Brain microvascular endothelial cell (primary cell): ENCODE measurements around the gene KCNA2.

Experiments used
- DNase-seq: peaks from one replicate; pipeline ENCODE4 v3.0.0-alpha.2; 2020
- H3K27ac ChIP-seq: fragments of 250-450 bp; sonication (Bioruptor Pico); 2 replicates; pipeline ENCODE4 v1.5.1; 2020; ENCODE audit warnings: mild to moderate bottlenecking, moderate library complexity
- H3K27me3 ChIP-seq: fragments of 250-450 bp; sonication (Bioruptor Pico); replicated peaks from 2 replicates; pipeline ENCODE4 v1.5.1; 2020; ENCODE audit warnings: mild to moderate bottlenecking
- H3K36me3 ChIP-seq: fragments of 250-450 bp; sonication (Bioruptor Pico); replicated peaks from 2 replicates; pipeline ENCODE4 v1.5.1; 2020; ENCODE audit warnings: mild to moderate bottlenecking
- H3K4me3 ChIP-seq: 2 replicates; pipeline ENCODE4 v1.5.1; 2011; ENCODE audit warnings: low read depth, mild to moderate bottlenecking, control low read depth, low read length, moderate library complexity
- CTCF ChIP-seq: IDR thresholded peaks from 2 replicates; pipeline ENCODE4 v1.5.1; 2011; ENCODE audit warnings: low read depth, mild to moderate bottlenecking, moderate library complexity, low read length, control low read depth, inconsistent platforms; ENCODE audit errors: missing control alignments
- in situ Hi-C: cut with HindIII; loops from 2 replicates; pipeline ENCODE4 v1.10.0; 2017; ENCODE audit warnings: low sequenced_read_pairs, low pct_ligation_motif_present

Gene KCNA2

GRCh38 chr1:110620686-110621085 is 14.5 kb upstream of the KCNA2 start:
- in situ Hi-C loops = no loop called here
- DNase-seq = no peak
- Histone ChIP-seq H3K27ac (no peak overlapping the region), H3K27me3 (no peaks in the 10 kb centered on the region), H3K36me3 (no peaks in the 10 kb centered on the region), H3K4me3 (no peak overlapping the region)
- no peak for TF ChIP-seq CTCF

- no peak for DNase-seq
- Histone ChIP-seq H3K27me3 (no peaks in the 10 kb centered on the region), H3K27ac (no peak overlapping the region), H3K36me3 (no peaks in the 10 kb centered on the region), H3K4me3 (no peak overlapping the region)
- in situ Hi-C loops = no loop called here
- no peak for TF ChIP-seq CTCF
Measured at GRCh38 chr1:110620250-110620615, 14.1 kb upstream of the KCNA2 start.

GRCh38 chr1:110619412-110620249 is 13.5 kb upstream of the KCNA2 start:
- in situ Hi-C loops = no loop called here
- DNase-seq = peak; percentile 62
- no peak overlapping the region for H3K27ac ChIP-seq
- H3K27me3 ChIP-seq = peaks cover 1% of the 10 kb centered on the region
- no peaks in the 10 kb centered on the region for H3K36me3 ChIP-seq
- peak; percentile 97 for TF ChIP-seq CTCF
- no peak overlapping the region for H3K4me3 ChIP-seq

GRCh38 chr1:110618668-110619067 is 12.5 kb upstream of the KCNA2 start:
- Histone ChIP-seq H3K4me3 (no peak overlapping the region), H3K27me3 (peaks cover 1% of the 10 kb centered on the region), H3K27ac (no peak overlapping the region), H3K36me3 (no peaks in the 10 kb centered on the region)
- DNase-seq = no peak
- in situ Hi-C loops = no loop called here
- TF ChIP-seq CTCF = no peak

- no peak overlapping the region for H3K27ac ChIP-seq
- in situ Hi-C loops = no loop called here
- H3K27me3 ChIP-seq = peaks cover 3% of the 10 kb centered on the region
- no peaks in the 10 kb centered on the region for H3K36me3 ChIP-seq
- H3K4me3 ChIP-seq = no peak overlapping the region
- DNase-seq = no peak
- TF ChIP-seq CTCF = no peak
Measured at GRCh38 chr1:110617589-110617988, 11.4 kb upstream of the KCNA2 start.

GRCh38 chr1:110617116-110617515 is 11.0 kb upstream of the KCNA2 start:
- in situ Hi-C loops = no loop called here
- Histone ChIP-seq H3K27me3 (peaks cover 3% of the 10 kb centered on the region), H3K36me3 (no peaks in the 10 kb centered on the region), H3K27ac (no peak overlapping the region), H3K4me3 (no peak overlapping the region)
- no peak for DNase-seq
- TF ChIP-seq CTCF = no peak
